GM21576 (cell line): Measurements from ENCODE around the gene ZNF620.
"Not testable (repeated sequence)": the region's sequence is repeated elsewhere in the genome, so short reads cannot be mapped to it uniquely, and the experiment has no call there.

Source experiments
- ATAC-seq: cut with Tn5 transposase; IDR thresholded peaks from one replicate; pipeline ENCODE4 v1.9.1; 2021; ENCODE audit warnings: mild to moderate bottlenecking, moderate library complexity; ENCODE audit not compliant: unreplicated experiment

ZNF620 gene

GRCh38 chr3:40499952-40500351 is 5.9 kb upstream of the ZNF620 start:
- no peak for ATAC-seq

- ATAC-seq: no peak
Observed at GRCh38 chr3:40502034-40502433, 3.8 kb upstream of the ZNF620 start.

- ATAC-seq: no peak
Observed at GRCh38 chr3:40504636-40505430, 1.0 kb upstream of the ZNF620 start.

- no peak for ATAC-seq
Observed at GRCh38 chr3:40511031-40511718, 5.3 kb downstream of the ZNF620 start.

GRCh38 chr3:40516201-40516600 is 10.4 kb downstream of the ZNF620 start:
- ATAC-seq: no peak

GRCh38 chr3:40518067-40518466 is 12.2 kb downstream of the ZNF620 start:
- ATAC-seq: no peak

GRCh38 chr3:40518848-40519247 is 13.0 kb downstream of the ZNF620 start:
- ATAC-seq: no peak

- no peak for ATAC-seq
Observed at GRCh38 chr3:40521254-40521653, 15.4 kb downstream of the ZNF620 start.

GRCh38 chr3:40523781-40524180 is 17.9 kb downstream of the ZNF620 start:
- ATAC-seq: no peak

GRCh38 chr3:40524222-40524567 is 18.4 kb downstream of the ZNF620 start:
- ATAC-seq: peak; percentile 15

- ATAC-seq: peak; percentile 98
Observed at GRCh38 chr3:40524568-40525285, 18.9 kb downstream of the ZNF620 start, which contains the start of gene ZNF621. TSS of gene ZNF621 (plus strand) at chr3:40524960. CDS start at chr3:40525841, 881 bp downstream.

GRCh38 chr3:40528426-40528825 is 22.6 kb downstream of the ZNF620 start:
- ATAC-seq: no peak

- ATAC-seq: no peak
Observed at GRCh38 chr3:40532252-40532651, 26.4 kb downstream of the ZNF620 start.

GRCh38 chr3:40534283-40534682 is 28.4 kb downstream of the ZNF620 start:
- ATAC-seq: no peak

- no peak for ATAC-seq
Observed at GRCh38 chr3:40546816-40547215, 41.0 kb downstream of the ZNF620 start.

- no peak for ATAC-seq
Observed at GRCh38 chr3:40550167-40550566, 44.3 kb downstream of the ZNF620 start.

GRCh38 chr3:40557575-40558161 is 51.8 kb downstream of the ZNF620 start:
- no peak for ATAC-seq

- ATAC-seq: not testable (repeated sequence)
Observed at GRCh38 chr3:40562482-40562881, 56.6 kb downstream of the ZNF620 start.

- ATAC-seq: not testable (repeated sequence)
Observed at GRCh38 chr3:40565629-40566028, 59.8 kb downstream of the ZNF620 start.

GRCh38 chr3:40566694-40567093 is 60.9 kb downstream of the ZNF620 start:
- no peak for ATAC-seq
